Stomach (tissue), 19 donors: ENCODE results near the gene SGCA. TPM values are rescaled to one million over a fixed set of nuclear protein-coding genes. Genes with fewer than 3 reads are reported as not detected.

Source experiments
- DNase-seq, 2 donors: peaks; one replicate each; pipeline versions ENCODE4 v3.0.0 to v3.0.0-alpha.2; 2013 to 2019
- H3K27ac ChIP-seq, 5 donors: fragments of 200-600 bp in 4 of 5; sonication (generic) in 4 of 5; one replicate each; pipeline ENCODE4 v1.5.1; 2013 to 2019; ENCODE audit warnings: mild to moderate bottlenecking in 1 of 5, moderate library complexity in 1 of 5
- H3K27me3 ChIP-seq, 3 donors: fragments of 200-600 bp; sonication (generic); one replicate each; pipeline ENCODE4 v1.5.1; 2017 to 2019; ENCODE audit warnings: mixed run types in 1 of 3
- H3K36me3 ChIP-seq, 4 donors: fragments of 200-600 bp; sonication (generic); 1 replicate in 3 of 4; 2 replicates in 1 of 4; pipeline ENCODE4 v1.5.1; 2016 to 2019
- H3K4me1 ChIP-seq, 4 donors: fragments of 200-600 bp; sonication (generic); one replicate each; pipeline ENCODE4 v1.5.1; 2016 to 2019
- H3K4me3 ChIP-seq, 4 donors: fragments of 200-600 bp; sonication (generic) in 3 of 4; one replicate each; pipeline ENCODE4 v1.5.1; 2016 to 2019; ENCODE audit warnings: mild to moderate bottlenecking in 1 of 4
- H3K9me3 ChIP-seq, 4 donors: fragments of 200-600 bp; sonication (generic); one replicate each; pipeline ENCODE4 v1.5.1; 2016 to 2019
- EP300 ChIP-seq: sonication (generic); formaldehyde crosslinking; IDR thresholded peaks from one replicate; pipeline ENCODE4 v1.6.1; 2017; ENCODE audit warnings: antibody characterized with exemption
- POLR2A ChIP-seq, 4 donors: fragments of 450-650 bp; IDR thresholded peaks; one replicate each; pipeline ENCODE4 v1.6.1; 2016; ENCODE audit warnings: antibody characterized with exemption in 4 of 4, control low read depth in 2 of 4, mild to moderate bottlenecking in 1 of 4, moderate library complexity in 1 of 4
- POLR2AphosphoS5 ChIP-seq, 3 donors: sonication (generic); formaldehyde crosslinking; IDR thresholded peaks; one replicate each; pipeline ENCODE4 v1.6.1; 2016; ENCODE audit warnings: antibody characterized with exemption in 3 of 3
- WGBS, 5 donors: extraction: QIAGEN DNeasy Blood & Tissue Kit in 3 of 5; methylation state at CpG; one replicate each; pipeline versions ENCODE4 v1.1.5 to v1.1.7; 2013 to 2018; 5-methylcytosine and 5-hydroxymethylcytosine counted together
- intact Hi-C: fragments of 100-400 bp; cut with DNase I; formaldehyde crosslinking; loops from one replicate; pipeline ENCODE4 v1.15.1; 2023; ENCODE audit warnings: low total_unique reads
- long read RNA-seq, 10 donors: transcript quantifications; one replicate each; lab custom pipeline, GENCODE V29; 2026
- polyA plus RNA-seq, 3 donors: library from polyadenylated mRNA; stranded (reverse); fragments of 200-250 nt; gene quantifications; one replicate each; pipeline ENCODE4 v1.2.3, GENCODE V29; 2013
- total RNA-seq, 5 donors: library from RNA; depleted of rRNA; stranded (reverse); fragments of >200 nt; gene quantifications; one replicate each; pipeline versions ENCODE4 v1.1.0 to v1.2.3, GENCODE V29; 2014 to 2016
- TF ChIP-seq, protein P1 (sequence below), 7 experiments: fragments of 450-650 bp in 4 of 7; fragments of 200-600 bp in 3 of 7; sonication (generic) in 3 of 7; IDR thresholded peaks; one replicate each; pipeline ENCODE4 v1.5.1; 2016 to 2019; ENCODE audit warnings: antibody characterized with exemption in 7 of 7, control low read depth in 2 of 7, mild to moderate bottlenecking in 1 of 7
- donor health status: healthy with polysubstance abuse.
- donor health status: Bipolar disorder and iron deficiency.
- donor health status: healthy.

SGCA gene
- total RNA-seq (10 to 100 TPM in 3 of 5 donors, 1 to 10 TPM in 2; 5.4 to 89.3 (median 21.4) TPM), polyA plus RNA-seq (10 to 100 TPM in 1 of 3 donors, 1 to 10 TPM in 2; 6.0 to 24.3 (median 8.7) TPM)
- long read RNA-seq, donor 1, partial matches to known transcripts = 4,170 of 4,200 reads
- long read RNA-seq, donor 1, other reads (novel, unspliced or antisense) = 30 of 4,200 reads
- long read RNA-seq, donor 2, partial matches to known transcripts = 1,423 of 1,435 reads
- long read RNA-seq, donor 2, other reads (novel, unspliced or antisense) = 11 of 1,435 reads
- long read RNA-seq, donor 3, partial matches to known transcripts = 1,339 of 1,394 reads
- long read RNA-seq, donor 3, other reads (novel, unspliced or antisense) = 54 of 1,394 reads
- long read RNA-seq, donor 4, partial matches to known transcripts = 251 of 251 reads
- long read RNA-seq, donor 4, other reads (novel, unspliced or antisense) = 0 of 251 reads
- long read RNA-seq, donor 5, partial matches to known transcripts = 24 of 40 reads
- long read RNA-seq, donor 5, other reads (novel, unspliced or antisense) = 16 of 40 reads
- long read RNA-seq, donor 6 = 0 reads
- long read RNA-seq, donor 7, partial matches to known transcripts = 2,464 of 2,525 reads
- long read RNA-seq, donor 7, other reads (novel, unspliced or antisense) = 61 of 2,525 reads
- long read RNA-seq, donor 8, partial matches to known transcripts = 777 of 777 reads
- long read RNA-seq, donor 8, other reads (novel, unspliced or antisense) = 0 of 777 reads
- long read RNA-seq, donor 9, partial matches to known transcripts = 2,062 of 2,218 reads
- long read RNA-seq, donor 9, other reads (novel, unspliced or antisense) = 156 of 2,218 reads
- long read RNA-seq, donor 10, partial matches to known transcripts = 339 of 340 reads
- long read RNA-seq, donor 10, other reads (novel, unspliced or antisense) = 0 of 340 reads

GRCh38 chr17:50165867-50166517, at the start of gene SGCA:
TSS of gene SGCA (plus strand) at chr17:50166005. CDS start at chr17:50166041, 36 bp downstream.
- H3K27ac ChIP-seq = peak within 1 kb of the TSS in 4 of 5 donors; percentile 60 to 86 (median 80)
- intact Hi-C loops = no loop called here

DNA sequence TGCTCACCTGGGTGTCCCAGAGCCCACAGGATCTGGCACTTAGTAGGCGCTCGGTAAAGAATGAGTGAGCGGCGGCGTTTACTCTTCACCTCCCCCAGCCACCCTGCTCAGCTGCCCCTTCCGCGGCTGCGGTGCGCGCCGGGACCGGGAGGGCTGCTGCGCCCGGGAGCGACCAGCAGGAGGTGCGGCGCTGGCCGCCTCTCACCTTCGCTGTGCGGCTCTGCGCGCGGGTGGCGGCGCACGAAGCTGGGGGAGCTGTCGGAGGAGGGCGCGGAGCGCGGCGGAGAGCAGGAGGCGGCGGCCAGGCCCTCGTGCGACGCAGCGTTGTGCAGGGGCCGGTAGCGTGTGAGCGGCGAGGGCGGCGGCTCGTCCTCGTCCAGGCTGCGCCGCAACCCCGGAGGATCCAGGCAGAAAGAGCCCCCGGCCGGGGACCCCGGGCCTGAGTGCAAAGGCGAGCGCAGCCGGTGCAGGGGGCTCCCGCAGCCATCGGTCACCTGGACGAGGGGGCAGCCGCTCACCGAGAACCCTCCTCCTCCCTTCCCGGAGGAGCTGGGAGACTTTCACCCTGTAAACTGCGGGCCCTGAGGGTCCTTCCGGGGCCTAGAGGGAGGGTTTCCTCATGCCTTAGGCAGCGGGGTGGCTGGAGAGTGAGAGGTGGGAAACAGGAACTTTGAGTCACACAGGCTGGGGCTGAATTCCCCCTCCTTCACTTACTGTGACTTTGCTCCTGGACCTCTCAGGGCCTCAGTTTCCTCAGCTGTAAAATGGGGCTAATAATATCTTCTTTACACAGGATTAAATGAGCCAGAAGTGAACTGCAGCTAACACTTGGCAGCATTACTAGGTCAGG, 48.4 kb upstream of the SGCA start:
- WGBS, 5 donors = 7 to 23% (median 8%) methylated on average over 21 to 64 of the region's 64 CpGs
- Histone ChIP-seq H3K27ac (peak overlapping the region in 3 of 5 donors; percentile 14 to 55 (median 48)), H3K4me3 (peak overlapping the region; percentile 14 to 41 (median 31)), H3K36me3 (no peaks in the 10 kb centered on the region), H3K4me1 (peaks cover 27 to 44% (median 33%) of the 10 kb centered on the region in 4 donors), H3K9me3 (no peaks in the 10 kb centered on the region), H3K27me3 (peaks cover 0 to 33% (median 10%) of the 10 kb centered on the region in 3 donors)
- intact Hi-C loops = no loop called here
- TF ChIP-seq POLR2AphosphoS5 (IDR thresholded peaks at IDR 0.05) = peak in 1 of 3 donors; percentile 35
- TF ChIP-seq, protein P1, sequence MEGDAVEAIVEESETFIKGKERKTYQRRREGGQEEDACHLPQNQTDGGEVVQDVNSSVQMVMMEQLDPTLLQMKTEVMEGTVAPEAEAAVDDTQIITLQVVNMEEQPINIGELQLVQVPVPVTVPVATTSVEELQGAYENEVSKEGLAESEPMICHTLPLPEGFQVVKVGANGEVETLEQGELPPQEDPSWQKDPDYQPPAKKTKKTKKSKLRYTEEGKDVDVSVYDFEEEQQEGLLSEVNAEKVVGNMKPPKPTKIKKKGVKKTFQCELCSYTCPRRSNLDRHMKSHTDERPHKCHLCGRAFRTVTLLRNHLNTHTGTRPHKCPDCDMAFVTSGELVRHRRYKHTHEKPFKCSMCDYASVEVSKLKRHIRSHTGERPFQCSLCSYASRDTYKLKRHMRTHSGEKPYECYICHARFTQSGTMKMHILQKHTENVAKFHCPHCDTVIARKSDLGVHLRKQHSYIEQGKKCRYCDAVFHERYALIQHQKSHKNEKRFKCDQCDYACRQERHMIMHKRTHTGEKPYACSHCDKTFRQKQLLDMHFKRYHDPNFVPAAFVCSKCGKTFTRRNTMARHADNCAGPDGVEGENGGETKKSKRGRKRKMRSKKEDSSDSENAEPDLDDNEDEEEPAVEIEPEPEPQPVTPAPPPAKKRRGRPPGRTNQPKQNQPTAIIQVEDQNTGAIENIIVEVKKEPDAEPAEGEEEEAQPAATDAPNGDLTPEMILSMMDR (IDR thresholded peaks at IDR 0.05) = peak in 5 of 7 experiments; percentile 51 to 73 (median 70)
- TF ChIP-seq POLR2A (IDR thresholded peaks at IDR 0.05) = no peak
- peak; percentile 74 to 93 for DNase-seq

More at GRCh38 chr17:50165867-50166517, at the start of gene SGCA:
- no peaks in the 10 kb centered on the region for H3K27me3 ChIP-seq
- peak in 1 of 2 donors; percentile 37 for DNase-seq
- TF ChIP-seq EP300 (no peak), POLR2AphosphoS5 (IDR thresholded peaks at IDR 0.05) (peak in 1 of 3 donors; percentile 30)
- no peaks in the 10 kb centered on the region for H3K36me3 ChIP-seq
- H3K4me1 ChIP-seq = peaks cover 13 to 63% (median 37%) of the 10 kb centered on the region in 4 donors
- WGBS, 5 donors = 48 to 63% (median 60%) methylated on average over 13 to 15 of the region's 15 CpGs
- H3K9me3 ChIP-seq = no peaks in the 10 kb centered on the region
- peak within 1 kb of the TSS in 3 of 4 donors; percentile 27 to 35 (median 35) for H3K4me3 ChIP-seq

- no peak overlapping the region for H3K4me3 ChIP-seq
- WGBS, 5 donors = 43 to 69% (median 55%) methylated on average over 19 to 23 of the region's 23 CpGs
Observed at GRCh38 chr17:50118076-50118827, 47.6 kb upstream of the SGCA start.

More at GRCh38 chr17:50118076-50118827, 47.6 kb upstream of the SGCA start:
- DNase-seq = no peak
- Histone ChIP-seq H3K4me1 (peaks cover 20 to 37% (median 29%) of the 10 kb centered on the region in 4 donors), H3K27ac (peak overlapping the region in 2 of 5 donors; percentile 48 to 55), H3K36me3 (no peaks in the 10 kb centered on the region), H3K27me3 (peaks cover 0 to 33% (median 10%) of the 10 kb centered on the region in 3 donors), H3K9me3 (no peaks in the 10 kb centered on the region)
- TF ChIP-seq, protein P1 (IDR thresholded peaks at IDR 0.05) = no peak
- TF ChIP-seq POLR2A (IDR thresholded peaks at IDR 0.05) (no peak), EP300 (no peak), POLR2AphosphoS5 (IDR thresholded peaks at IDR 0.05) (no peak)
- intact Hi-C loops = no loop called here
